Transverse colon (tissue), 4 donors: Measurements from ENCODE around the gene PLXNB2. TPM values are rescaled to one million over a fixed set of nuclear protein-coding genes. Genes with fewer than 3 reads are reported as not detected.
"Not testable (repeated sequence)": the region's sequence is repeated elsewhere in the genome, so short reads cannot be mapped to it uniquely, and the experiment has no call there.

Experiments used
- DNase-seq: peaks from one replicate; pipeline ENCODE4 v3.0.0-alpha.2; 2019
- H3K27ac ChIP-seq, 4 donors: fragments of 200-600 bp; sonication (generic); 2 replicates each; pipeline ENCODE4 v1.5.1; 2016 to 2018; ENCODE audit warnings: inconsistent platforms in 4 of 4
- H3K27me3 ChIP-seq: fragments of 200-600 bp; sonication (generic); 2 replicates; pipeline ENCODE4 v1.5.1; 2017; ENCODE audit warnings: inconsistent platforms
- H3K36me3 ChIP-seq, 4 donors: fragments of 200-600 bp; sonication (generic); 2 replicates each; pipeline ENCODE4 v1.5.1; 2017 to 2019; ENCODE audit warnings: inconsistent platforms in 4 of 4
- H3K4me1 ChIP-seq, 4 donors: fragments of 200-600 bp; sonication (generic); 2 replicates each; pipeline ENCODE4 v1.5.1; 2017 to 2020; ENCODE audit warnings: inconsistent platforms in 4 of 4
- H3K4me3 ChIP-seq, 4 donors: fragments of 200-600 bp; sonication (generic); 1 replicate in 1 of 4; 2 replicates in 3 of 4; pipeline versions ENCODE4 v1.5.1 to v1.6.1; 2017 to 2019; ENCODE audit warnings: inconsistent platforms in 4 of 4
- H3K9me3 ChIP-seq, 2 donors: fragments of 200-600 bp; sonication (generic); 2 replicates each; pipeline ENCODE4 v1.5.1; 2017 to 2019; ENCODE audit warnings: inconsistent platforms in 2 of 2
- EP300 ChIP-seq: sonication (generic); formaldehyde crosslinking; IDR thresholded peaks from one replicate; pipeline ENCODE4 v1.6.1; 2017; ENCODE audit warnings: antibody characterized with exemption, low read depth
- POLR2A ChIP-seq: fragments of 450-650 bp; IDR thresholded peaks from one replicate; pipeline ENCODE4 v1.6.1; 2016; ENCODE audit warnings: antibody characterized with exemption, mild to moderate bottlenecking, moderate library complexity
- POLR2AphosphoS5 ChIP-seq, 3 donors: sonication (generic); formaldehyde crosslinking; IDR thresholded peaks; one replicate each; pipeline ENCODE4 v1.6.1; 2016; ENCODE audit warnings: antibody characterized with exemption in 3 of 3
- WGBS, 2 donors: methylation state at CpG; one replicate each; pipeline ENCODE4 v1.1.5; 2018; ENCODE audit warnings: low coverage in 1 of 2; 5-methylcytosine and 5-hydroxymethylcytosine counted together
- in situ Hi-C, 4 donors: fragments of 200-750 bp; cut with MboI; loops; one replicate each; pipeline versions ENCODE4 v1.15.0 to v1.15.1; 2017; ENCODE audit warnings: low sequenced_read_pairs in 3 of 4, low pct_ligation_motif_present in 1 of 4, low pct_unique_long_range_greater_than_20kb in 1 of 4
- intact Hi-C: fragments of 100-400 bp; cut with DNase I; formaldehyde crosslinking; loops from one replicate; pipeline ENCODE4 v1.15.1; 2023; ENCODE audit warnings: low total_unique reads
- total RNA-seq, 4 donors: library from RNA; depleted of rRNA; stranded (reverse); fragments of >200 nt; gene quantifications; one replicate each; pipeline ENCODE4 v1.1.0, GENCODE V29; 2016
- TF ChIP-seq, protein P1 (sequence below), 5 experiments: fragments of 200-600 bp in 3 of 5; fragments of 450-650 bp in 2 of 5; sonication (generic) in 3 of 5; IDR thresholded peaks; 1 replicate in 2 of 5; 2 replicates in 3 of 5; pipeline ENCODE4 v1.5.1; 2016 to 2017; ENCODE audit warnings: antibody characterized with exemption in 5 of 5, inconsistent platforms in 3 of 5, mild to moderate bottlenecking in 2 of 5, moderate library complexity in 1 of 5

The PLXNB2 gene
- total RNA-seq, 4 donors from 2014 or later, result 305 to 880 (median 460) TPM

DNA sequence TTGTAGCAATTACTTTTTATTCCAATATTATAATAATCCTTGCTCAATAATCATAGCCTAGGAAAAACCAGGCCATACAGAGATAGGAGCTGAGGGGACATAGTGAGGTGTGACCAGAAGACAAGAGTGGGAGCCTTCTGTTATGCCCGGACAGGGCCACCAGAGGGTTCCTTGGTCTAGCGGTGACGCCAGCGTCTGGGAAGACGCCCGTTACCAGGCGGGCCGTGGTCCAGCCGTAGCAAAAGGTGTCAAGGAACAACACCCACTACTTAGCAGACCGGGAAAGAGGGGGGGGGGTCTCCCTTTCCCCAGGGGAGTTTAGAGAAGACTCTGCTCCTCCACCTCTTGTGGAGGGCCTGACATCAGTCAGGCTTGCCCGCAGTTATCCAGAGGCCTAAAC lies 34.1 kb downstream of the PLXNB2 start:
- Histone ChIP-seq H3K4me1 (peaks cover 23 to 38% (median 35%) of the 10 kb centered on the region in 4 donors), H3K27me3 (peaks cover 32% of the 10 kb centered on the region), H3K36me3 (peaks cover 0 to 15% (median 5%) of the 10 kb centered on the region in 4 donors)
- in situ Hi-C loops, result loop anchor here in 1 of 4 donors (10.0 kb wide), 1 partner anchor 61 kb away; no protein-coding TSS in a partner anchor
- TF ChIP-seq, protein P1, sequence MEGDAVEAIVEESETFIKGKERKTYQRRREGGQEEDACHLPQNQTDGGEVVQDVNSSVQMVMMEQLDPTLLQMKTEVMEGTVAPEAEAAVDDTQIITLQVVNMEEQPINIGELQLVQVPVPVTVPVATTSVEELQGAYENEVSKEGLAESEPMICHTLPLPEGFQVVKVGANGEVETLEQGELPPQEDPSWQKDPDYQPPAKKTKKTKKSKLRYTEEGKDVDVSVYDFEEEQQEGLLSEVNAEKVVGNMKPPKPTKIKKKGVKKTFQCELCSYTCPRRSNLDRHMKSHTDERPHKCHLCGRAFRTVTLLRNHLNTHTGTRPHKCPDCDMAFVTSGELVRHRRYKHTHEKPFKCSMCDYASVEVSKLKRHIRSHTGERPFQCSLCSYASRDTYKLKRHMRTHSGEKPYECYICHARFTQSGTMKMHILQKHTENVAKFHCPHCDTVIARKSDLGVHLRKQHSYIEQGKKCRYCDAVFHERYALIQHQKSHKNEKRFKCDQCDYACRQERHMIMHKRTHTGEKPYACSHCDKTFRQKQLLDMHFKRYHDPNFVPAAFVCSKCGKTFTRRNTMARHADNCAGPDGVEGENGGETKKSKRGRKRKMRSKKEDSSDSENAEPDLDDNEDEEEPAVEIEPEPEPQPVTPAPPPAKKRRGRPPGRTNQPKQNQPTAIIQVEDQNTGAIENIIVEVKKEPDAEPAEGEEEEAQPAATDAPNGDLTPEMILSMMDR (IDR thresholded peaks at IDR 0.05), result peak in 1 of 5 experiments; percentile 15
- DNase-seq, intact Hi-C loops, H3K4me3 ChIP-seq, H3K9me3 ChIP-seq, H3K27ac ChIP-seq: not testable (repeated sequence)
- 43% methylated on average over 11 of the region's 11 CpGs; no CpG with 5 or more reads in 1 of the 2 donors for WGBS, 2 donors

GRCh38 chr22:50272044-50272802 lies 35.2 kb downstream of the PLXNB2 start:
- intact Hi-C loops, result no loop called here
- H3K27me3 ChIP-seq, result peaks cover 40% of the 10 kb centered on the region
- H3K27ac ChIP-seq, result no peak overlapping the region
- TF ChIP-seq POLR2AphosphoS5 (IDR thresholded peaks at IDR 0.05) (no peak), POLR2A (no peak), EP300 (no peak)
- TF ChIP-seq, protein P1 (IDR thresholded peaks at IDR 0.05), result no peak
- peaks cover 0 to 4% (median 2%) of the 10 kb centered on the region in 4 donors for H3K36me3 ChIP-seq
- H3K9me3 ChIP-seq, result no peaks in the 10 kb centered on the region
- 66% methylated on average over 15 of the region's 26 CpGs; no CpG with 5 or more reads in 1 of the 2 donors for WGBS, 2 donors
- H3K4me3 ChIP-seq, result peak overlapping the region in 2 of 4 donors; percentile 47 to 59
- no peak for DNase-seq
- H3K4me1 ChIP-seq, result peaks cover 23 to 49% (median 47%) of the 10 kb centered on the region in 4 donors
- in situ Hi-C loops, result loop anchor here in 1 of 4 donors (10.0 kb wide), 1 partner anchor 63 kb away; no protein-coding TSS in a partner anchor

DNA sequence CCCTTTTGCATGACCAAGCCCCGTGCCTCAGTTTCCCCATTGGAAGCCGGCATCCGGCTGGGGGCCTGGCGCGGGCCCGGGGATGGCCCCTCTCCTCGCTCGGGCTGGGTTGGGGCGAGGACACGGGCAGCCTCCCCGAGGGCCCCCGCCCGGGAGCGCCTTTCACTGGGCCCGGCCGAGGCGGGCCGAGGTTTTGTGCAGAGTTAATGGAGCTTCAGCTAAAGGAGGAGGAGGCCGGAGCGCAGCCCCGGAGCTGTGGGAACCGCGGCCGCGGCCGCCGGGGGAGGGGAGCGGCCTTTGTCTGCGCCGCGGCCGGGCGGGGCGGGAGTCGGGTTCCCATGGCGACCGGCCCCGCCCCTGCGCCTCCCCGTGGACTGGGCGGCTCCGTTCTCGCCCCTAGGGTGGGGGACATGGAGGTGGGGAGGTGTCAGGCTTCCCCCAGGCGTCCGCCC lies 35.9 kb downstream of the PLXNB2 start:
- TF ChIP-seq POLR2AphosphoS5 (IDR thresholded peaks at IDR 0.05), result no peak
- no peak for TF ChIP-seq POLR2A
- TF ChIP-seq, protein P1 (IDR thresholded peaks at IDR 0.05), result peak in 1 of 5 experiments; percentile 26
- no peak for TF ChIP-seq EP300
- Histone ChIP-seq H3K4me1 (peaks cover 23 to 54% (median 49%) of the 10 kb centered on the region in 4 donors), H3K4me3 (peak overlapping the region in 3 of 4 donors; percentile 7 to 59 (median 47)), H3K9me3 (no peaks in the 10 kb centered on the region), H3K27ac (no peak overlapping the region), H3K36me3 (peaks cover 0 to 4% (median 2%) of the 10 kb centered on the region in 4 donors), H3K27me3 (peaks cover 47% of the 10 kb centered on the region)
- in situ Hi-C loops (loop anchor here in 1 of 4 donors (10.0 kb wide), 1 partner anchor 63 kb away; no protein-coding TSS in a partner anchor), intact Hi-C loops (no loop called here)
- WGBS, 2 donors, result 1% methylated on average over 41 of the region's 45 CpGs; no CpG with 5 or more reads in 1 of the 2 donors
- peak; percentile 75 for DNase-seq

GRCh38 chr22:50270666-50271394 lies 36.6 kb downstream of the PLXNB2 start:
- H3K27ac ChIP-seq, result peak overlapping the region; percentile 26 to 55 (median 40)
- peak; percentile 74 for DNase-seq
- TF ChIP-seq EP300, result no peak
- TF ChIP-seq POLR2A, result no peak
- TF ChIP-seq, protein P1 (IDR thresholded peaks at IDR 0.05), result no peak
- TF ChIP-seq POLR2AphosphoS5 (IDR thresholded peaks at IDR 0.05), result no peak
- peaks cover 0 to 4% (median 2%) of the 10 kb centered on the region in 4 donors for H3K36me3 ChIP-seq
- intact Hi-C loops, result no loop called here
- peak overlapping the region in 3 of 4 donors; percentile 33 to 59 (median 47) for H3K4me3 ChIP-seq
- in situ Hi-C loops, result loop anchor here in 1 of 4 donors (10.0 kb wide), 1 partner anchor 64 kb away; no protein-coding TSS in a partner anchor
- 0 to 4% methylated on average over 1 to 52 of the region's 53 CpGs for WGBS, 2 donors
- H3K27me3 ChIP-seq, result peaks cover 51% of the 10 kb centered on the region
- H3K4me1 ChIP-seq, result peaks cover 23 to 54% (median 49%) of the 10 kb centered on the region in 4 donors
- H3K9me3 ChIP-seq, result no peaks in the 10 kb centered on the region
